SIG-M5 treated with dmso at 0.1 percent for 504 hours (cell line): ENCODE data around the gene CHIC2.

Experiments
- DNase-seq: peaks from one replicate; lab custom pipeline; 2025; ENCODE audit not compliant: unreplicated experiment; lab: John Stamatoyannopoulos, UW

CHIC2 gene

GRCh38 chr4:54014666-54015160 is 49.7 kb downstream of the CHIC2 start:
- no peak for DNase-seq

- no peak for DNase-seq
Observed at GRCh38 chr4:54011201-54011600, 53.2 kb downstream of the CHIC2 start.

GRCh38 chr4:54006755-54007154 is 57.6 kb downstream of the CHIC2 start:
- DNase-seq = no peak

- no peak for DNase-seq
Observed at GRCh38 chr4:54005475-54005874, 58.9 kb downstream of the CHIC2 start.

DNA sequence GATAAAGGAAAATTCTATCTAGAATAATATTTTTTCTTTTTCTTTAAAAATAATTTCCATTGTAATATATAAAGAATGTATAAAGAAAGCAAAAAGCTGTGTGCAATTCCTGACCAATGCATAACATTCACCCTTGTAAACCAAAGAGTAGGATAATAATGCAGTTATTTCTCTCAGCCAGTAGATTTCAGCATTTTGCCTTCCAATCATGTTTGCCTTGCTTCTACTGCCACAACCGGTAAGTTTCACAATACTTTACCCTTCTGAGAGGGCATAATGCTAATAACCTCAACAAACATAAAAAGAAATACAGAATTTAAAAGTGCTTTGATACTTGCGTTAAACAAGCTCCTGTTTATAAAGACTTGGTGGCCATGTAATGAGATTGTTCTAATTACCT is 59.9 kb downstream of the CHIC2 start:
- no peak for DNase-seq

DNA sequence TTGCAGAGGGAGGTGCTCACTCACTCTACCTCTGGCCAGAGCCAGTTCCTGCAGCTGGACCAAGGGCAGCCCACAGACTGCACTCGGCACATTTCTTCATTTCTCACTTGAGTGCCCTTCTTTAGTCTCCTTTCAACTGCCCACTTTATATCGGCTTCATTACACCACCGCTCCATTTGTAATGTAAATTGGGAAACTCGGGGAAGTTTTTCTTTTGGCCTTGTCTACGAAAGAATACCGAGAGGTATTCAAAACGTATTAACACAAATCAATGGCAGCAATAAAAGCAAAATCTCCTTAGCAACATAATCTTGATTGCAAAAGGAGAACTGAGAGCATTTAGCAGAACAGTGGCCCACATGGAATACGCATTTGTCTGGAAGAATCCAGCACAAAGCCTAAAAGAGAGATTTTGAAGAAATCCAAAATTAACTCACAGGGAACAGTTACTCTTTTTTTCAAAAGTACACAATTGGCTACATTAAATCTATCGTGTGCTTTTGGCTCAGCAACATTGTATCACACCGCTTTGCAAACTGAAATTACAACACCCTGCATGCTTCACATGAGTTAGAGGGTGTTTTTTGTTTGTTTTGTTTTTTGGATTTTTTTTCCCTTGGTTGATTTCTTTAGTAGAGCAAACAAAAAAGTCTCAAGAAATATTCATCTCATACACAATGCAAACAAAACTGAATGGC is 62.6 kb downstream of the CHIC2 start:
- DNase-seq = no peak

- DNase-seq = no peak
Observed at GRCh38 chr4:53997898-53998297, 66.5 kb downstream of the CHIC2 start.

- no peak for DNase-seq
Observed at GRCh38 chr4:53994382-53995102, 69.9 kb downstream of the CHIC2 start.

- DNase-seq = no peak
Observed at GRCh38 chr4:53992785-53993184, 71.6 kb downstream of the CHIC2 start.

- DNase-seq = no peak
Observed at GRCh38 chr4:53991821-53992220, 72.6 kb downstream of the CHIC2 start.

DNA sequence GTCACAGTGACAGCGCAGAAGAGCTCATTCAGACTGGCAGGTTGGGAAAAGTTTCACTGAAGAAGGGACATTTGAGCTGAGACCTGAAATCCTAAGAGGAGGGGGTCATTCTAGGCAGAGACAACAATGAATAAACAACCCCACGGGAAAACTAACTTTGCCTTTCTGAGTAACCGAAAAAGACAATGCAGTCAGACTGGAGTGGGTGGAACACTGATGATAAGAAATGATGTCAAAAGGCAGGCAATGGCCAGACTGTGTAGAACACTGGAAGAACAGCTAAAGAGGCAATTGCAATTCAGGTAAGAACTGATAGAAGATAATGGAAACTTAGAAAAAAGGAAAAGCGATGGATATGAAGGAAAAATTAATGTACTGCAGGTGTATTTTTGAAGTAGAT is 73.8 kb downstream of the CHIC2 start:
- no peak for DNase-seq

GRCh38 chr4:53987761-53988171 is 76.6 kb downstream of the CHIC2 start:
- DNase-seq = no peak

- DNase-seq = no peak
Observed at GRCh38 chr4:53986062-53986461, 78.3 kb downstream of the CHIC2 start.

- no peak for DNase-seq
Observed at GRCh38 chr4:53981567-53981966, 82.8 kb downstream of the CHIC2 start.

- DNase-seq = no peak
Observed at GRCh38 chr4:53981066-53981465, 83.3 kb downstream of the CHIC2 start.

GRCh38 chr4:53974561-53974960 is 89.8 kb downstream of the CHIC2 start:
- no peak for DNase-seq

DNA sequence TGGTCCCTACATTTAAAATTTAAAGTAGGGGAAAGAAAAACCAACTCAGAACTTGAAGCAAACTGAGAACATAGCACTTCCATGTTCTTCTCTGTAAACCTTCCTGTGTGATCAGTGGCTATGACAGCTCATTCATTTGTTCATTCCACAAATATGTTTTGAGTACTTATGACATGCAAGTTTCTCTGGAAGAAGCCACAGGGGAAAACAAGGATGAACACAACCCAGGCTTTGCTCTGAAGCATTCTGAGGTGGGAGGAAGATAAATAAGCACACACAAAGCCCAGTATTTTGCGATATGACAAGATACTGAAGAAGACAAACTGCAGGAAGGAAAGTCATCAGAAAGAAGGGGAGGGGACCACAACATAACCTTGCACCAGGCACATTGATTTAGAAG is 96.4 kb downstream of the CHIC2 start:
- no peak for DNase-seq

GRCh38 chr4:53963781-53964180 is 100.6 kb downstream of the CHIC2 start:
- no peak for DNase-seq

DNA sequence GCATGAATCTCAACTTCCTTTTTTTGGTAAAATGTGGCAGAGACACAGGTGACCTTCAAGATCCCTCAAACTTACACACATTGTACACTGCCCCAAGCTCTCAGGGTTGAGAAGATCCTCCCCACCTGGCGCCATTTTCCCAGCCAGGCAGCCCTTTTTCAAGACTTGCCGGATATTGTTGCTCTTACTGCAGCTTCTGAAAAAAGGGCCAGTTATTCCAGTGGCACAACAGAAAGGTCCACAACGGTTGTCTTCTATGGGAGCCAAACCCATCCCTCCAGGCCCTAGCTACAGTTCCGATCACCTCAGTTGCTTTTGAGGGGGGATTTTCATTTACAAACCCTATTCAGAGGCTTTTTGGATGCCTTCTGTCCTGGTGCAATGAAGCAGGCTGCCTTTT is 101.1 kb downstream of the CHIC2 start:
- no peak for DNase-seq

- DNase-seq = no peak
Observed at GRCh38 chr4:53962516-53963225, 101.7 kb downstream of the CHIC2 start.

GRCh38 chr4:53961351-53961750 is 103.1 kb downstream of the CHIC2 start:
- no peak for DNase-seq

DNA sequence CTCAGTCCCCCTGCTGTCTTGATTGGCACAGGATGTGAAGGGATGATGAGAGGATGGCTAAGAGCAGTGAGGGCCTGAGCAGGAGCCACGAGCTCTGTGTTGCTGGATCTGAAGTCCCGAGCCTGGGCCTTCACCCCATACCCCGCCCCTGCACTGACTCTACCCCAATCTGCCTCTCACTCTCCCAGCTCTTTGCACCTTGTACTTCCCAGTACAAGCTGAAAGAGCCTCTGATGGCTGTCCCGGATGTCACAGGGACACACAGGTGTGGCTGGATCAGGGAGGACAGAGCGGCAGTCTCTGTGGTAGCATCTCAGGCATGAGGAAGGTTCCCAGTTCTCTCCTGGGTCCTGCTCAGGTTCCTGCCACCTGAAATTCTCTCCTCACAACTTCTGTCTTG is 103.6 kb downstream of the CHIC2 start:
- DNase-seq = no peak
